ENCODE measurements around the gene CRYGC. TPM values are rescaled to one million over a fixed set of nuclear protein-coding genes. Genes with fewer than 3 reads are reported as not detected.
"Not testable (repeated sequence)": the region's sequence is repeated elsewhere in the genome, so short reads cannot be mapped to it uniquely, and the experiment has no call there.

Gene CRYGC
- total and polyA plus RNA-seq, 2 donors (not counting 1 experiment from before 2014, with no cell fraction given) = not detected

GRCh38 chr2:208139447-208139846 is 9.8 kb upstream of the CRYGC start:
- Histone ChIP-seq H3K27me3 (ENCODE audit: control insufficient read depth, insufficient read depth, low read length) (no peaks in the 10 kb centered on the region), H3K36me3 (ENCODE audit: control insufficient read depth, insufficient read depth, low read length) (no peaks in the 10 kb centered on the region), H3K27ac (ENCODE audit: insufficient read depth, low read length) (no peak overlapping the region), H4K20me1 (ENCODE audit: control insufficient read depth, extremely low read depth, insufficient read depth, low read length) (no peaks in the 10 kb centered on the region), H3K9me3 (ENCODE audit: control insufficient read depth, insufficient read depth, low read depth, low read length) (no peaks in the 10 kb centered on the region), H3K4me3 (replicated peaks in 1 of 4; ENCODE audit: control extremely low read depth in 1 of 4, insufficient read depth in 1 of 4, low read depth in 3 of 4, low read length in 4 of 4) (no peak overlapping the region), H3K9ac (ENCODE audit: insufficient read depth, low read length) (no peak overlapping the region), H2AFZ (ENCODE audit: low read length) (no peak overlapping the region), H3K4me1 (ENCODE audit: control insufficient read depth, extremely low read depth, insufficient read depth, low read length) (no peaks in the 10 kb centered on the region), H3K4me2 (ENCODE audit: extremely low read depth, insufficient read depth, low read length) (no peak overlapping the region), H3K79me2 (ENCODE audit: control insufficient read depth, insufficient read depth, low read length) (no peaks in the 10 kb centered on the region)
- TF ChIP-seq EZH2 (IDR thresholded peaks at IDR 0.05; ENCODE audit: low read length, missing control alignments) (no peak), CTCF (conservative IDR thresholded peaks at IDR 0.05 in 1 of 2, IDR thresholded peaks at IDR 0.05 in 1 of 2; ENCODE audit: low read depth in 1 of 2, low read length in 2 of 2) (no peak)
- DNase-seq (ENCODE audit: low read depth in 2 of 2) = no peak

GRCh38 chr2:208138334-208138733 is 8.7 kb upstream of the CRYGC start:
- not testable (repeated sequence) for H3K4me1 ChIP-seq (ENCODE audit: control insufficient read depth, extremely low read depth, insufficient read depth, low read length); H3K36me3 ChIP-seq (ENCODE audit: control insufficient read depth, insufficient read depth, low read length); H3K79me2 ChIP-seq (ENCODE audit: control insufficient read depth, insufficient read depth, low read length); H3K9ac ChIP-seq (ENCODE audit: insufficient read depth, low read length); H3K27me3 ChIP-seq (ENCODE audit: control insufficient read depth, insufficient read depth, low read length); H3K4me3 ChIP-seq (replicated peaks in 1 of 4; ENCODE audit: control extremely low read depth in 1 of 4, insufficient read depth in 1 of 4, low read depth in 3 of 4, low read length in 4 of 4); H3K27ac ChIP-seq (ENCODE audit: insufficient read depth, low read length); H3K9me3 ChIP-seq (ENCODE audit: control insufficient read depth, insufficient read depth, low read depth, low read length); H2AFZ ChIP-seq (ENCODE audit: low read length); H3K4me2 ChIP-seq (ENCODE audit: extremely low read depth, insufficient read depth, low read length); H4K20me1 ChIP-seq (ENCODE audit: control insufficient read depth, extremely low read depth, insufficient read depth, low read length); DNase-seq (ENCODE audit: low read depth in 2 of 2)

GRCh38 chr2:208136716-208137094 is 7.1 kb upstream of the CRYGC start:
- no peak for DNase-seq (ENCODE audit: low read depth in 2 of 2)
- Histone ChIP-seq H4K20me1 (ENCODE audit: control insufficient read depth, extremely low read depth, insufficient read depth, low read length) (no peaks in the 10 kb centered on the region), H2AFZ (ENCODE audit: low read length) (no peak overlapping the region), H3K9me3 (ENCODE audit: control insufficient read depth, insufficient read depth, low read depth, low read length) (no peaks in the 10 kb centered on the region), H3K4me3 (replicated peaks in 1 of 4; ENCODE audit: control extremely low read depth in 1 of 4, insufficient read depth in 1 of 4, low read depth in 3 of 4, low read length in 4 of 4) (no peak overlapping the region), H3K79me2 (ENCODE audit: control insufficient read depth, insufficient read depth, low read length) (no peaks in the 10 kb centered on the region), H3K36me3 (ENCODE audit: control insufficient read depth, insufficient read depth, low read length) (no peaks in the 10 kb centered on the region), H3K9ac (ENCODE audit: insufficient read depth, low read length) (no peak overlapping the region), H3K27ac (ENCODE audit: insufficient read depth, low read length) (no peak overlapping the region), H3K4me2 (ENCODE audit: extremely low read depth, insufficient read depth, low read length) (no peak overlapping the region), H3K4me1 (ENCODE audit: control insufficient read depth, extremely low read depth, insufficient read depth, low read length) (no peaks in the 10 kb centered on the region), H3K27me3 (ENCODE audit: control insufficient read depth, insufficient read depth, low read length) (no peaks in the 10 kb centered on the region)
- TF ChIP-seq CTCF (conservative IDR thresholded peaks at IDR 0.05 in 1 of 2, IDR thresholded peaks at IDR 0.05 in 1 of 2; ENCODE audit: low read depth in 1 of 2, low read length in 2 of 2) (no peak), EZH2 (IDR thresholded peaks at IDR 0.05; ENCODE audit: low read length, missing control alignments) (no peak)

Measured in fibroblast of lung (primary cell).